Measurements from ENCODE around the gene PAX8. TPM values are rescaled to one million over a fixed set of nuclear protein-coding genes. Genes with fewer than 3 reads are reported as not detected.

The PAX8 gene
- total RNA-seq, 1 donor from 2014 or later: 118 TPM

DNA sequence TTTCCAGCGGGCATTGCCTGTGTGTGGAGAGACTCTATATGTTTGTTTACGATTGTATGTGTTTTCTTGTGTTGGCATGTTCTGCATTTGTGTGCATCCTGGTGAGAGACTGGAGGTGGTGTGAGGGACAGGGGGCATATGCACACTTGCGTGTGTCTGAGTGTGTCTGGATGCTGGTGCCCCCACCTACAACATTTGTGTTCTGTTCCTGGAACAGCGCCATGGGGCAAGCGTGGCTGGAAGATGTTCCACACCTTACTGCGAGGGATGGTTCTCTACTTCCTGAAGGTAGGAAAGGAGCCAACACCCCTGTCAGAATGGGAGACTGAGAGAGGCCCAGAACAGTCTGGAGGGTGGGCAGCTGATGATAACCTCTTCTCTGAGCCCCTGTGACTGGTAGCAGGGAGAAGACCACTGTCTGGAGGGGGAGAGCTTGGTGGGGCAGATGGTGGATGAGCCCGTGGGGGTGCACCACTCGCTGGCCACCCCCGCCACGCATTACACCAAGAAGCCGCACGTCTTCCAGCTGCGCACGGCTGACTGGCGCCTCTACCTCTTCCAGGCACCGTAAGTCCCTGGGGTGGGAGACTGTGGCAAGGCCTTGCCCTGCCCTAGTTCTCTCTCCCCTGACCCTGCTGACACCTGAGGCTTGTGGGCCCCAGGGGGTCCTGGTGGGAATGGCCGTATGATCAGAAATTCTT is 81.2 kb downstream of the PAX8 start:
- H3K36me3 ChIP-seq (ENCODE audit: control insufficient read depth, insufficient read depth, low read length): peaks cover 1% of the 10 kb centered on the region
- TF ChIP-seq, protein P1, sequence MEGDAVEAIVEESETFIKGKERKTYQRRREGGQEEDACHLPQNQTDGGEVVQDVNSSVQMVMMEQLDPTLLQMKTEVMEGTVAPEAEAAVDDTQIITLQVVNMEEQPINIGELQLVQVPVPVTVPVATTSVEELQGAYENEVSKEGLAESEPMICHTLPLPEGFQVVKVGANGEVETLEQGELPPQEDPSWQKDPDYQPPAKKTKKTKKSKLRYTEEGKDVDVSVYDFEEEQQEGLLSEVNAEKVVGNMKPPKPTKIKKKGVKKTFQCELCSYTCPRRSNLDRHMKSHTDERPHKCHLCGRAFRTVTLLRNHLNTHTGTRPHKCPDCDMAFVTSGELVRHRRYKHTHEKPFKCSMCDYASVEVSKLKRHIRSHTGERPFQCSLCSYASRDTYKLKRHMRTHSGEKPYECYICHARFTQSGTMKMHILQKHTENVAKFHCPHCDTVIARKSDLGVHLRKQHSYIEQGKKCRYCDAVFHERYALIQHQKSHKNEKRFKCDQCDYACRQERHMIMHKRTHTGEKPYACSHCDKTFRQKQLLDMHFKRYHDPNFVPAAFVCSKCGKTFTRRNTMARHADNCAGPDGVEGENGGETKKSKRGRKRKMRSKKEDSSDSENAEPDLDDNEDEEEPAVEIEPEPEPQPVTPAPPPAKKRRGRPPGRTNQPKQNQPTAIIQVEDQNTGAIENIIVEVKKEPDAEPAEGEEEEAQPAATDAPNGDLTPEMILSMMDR (IDR thresholded peaks at IDR 0.05; ENCODE audit: insufficient read depth, low read length, poor library complexity, severe bottlenecking): no peak
- no peak overlapping the region for H3K4me3 ChIP-seq (ENCODE audit: low read depth, low read length)
- no peak for DNase-seq (ENCODE audit: low read depth)
- H3K27me3 ChIP-seq (ENCODE audit: control insufficient read depth, insufficient read depth, low read length): no peaks in the 10 kb centered on the region

DNA sequence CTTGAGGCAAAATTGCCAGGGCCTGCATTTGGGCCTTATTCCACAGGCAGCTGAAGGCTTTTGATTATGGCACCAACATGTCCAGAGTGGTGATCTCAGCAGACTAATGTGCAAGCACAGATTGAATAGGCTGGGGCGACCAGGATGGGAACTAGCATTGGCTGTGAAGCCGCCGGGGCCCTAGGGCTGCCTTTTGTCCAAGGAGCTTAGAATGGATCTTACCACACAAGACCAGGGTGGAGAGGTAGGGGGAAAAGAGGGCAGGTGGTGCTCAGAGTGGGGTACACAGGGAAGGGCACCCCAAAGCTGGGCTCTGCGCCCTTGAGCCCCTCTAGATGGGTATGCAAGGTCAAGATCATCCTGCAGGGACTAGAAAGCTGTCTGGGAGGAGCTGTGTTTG is 81.9 kb downstream of the PAX8 start:
- no peak for DNase-seq (ENCODE audit: low read depth)
- no peaks in the 10 kb centered on the region for H3K27me3 ChIP-seq (ENCODE audit: control insufficient read depth, insufficient read depth, low read length)
- no peak overlapping the region for H3K4me3 ChIP-seq (ENCODE audit: low read depth, low read length)
- TF ChIP-seq, protein P1 (IDR thresholded peaks at IDR 0.05; ENCODE audit: insufficient read depth, low read length, poor library complexity, severe bottlenecking): no peak
- peaks cover 1% of the 10 kb centered on the region for H3K36me3 ChIP-seq (ENCODE audit: control insufficient read depth, insufficient read depth, low read length)

DNA sequence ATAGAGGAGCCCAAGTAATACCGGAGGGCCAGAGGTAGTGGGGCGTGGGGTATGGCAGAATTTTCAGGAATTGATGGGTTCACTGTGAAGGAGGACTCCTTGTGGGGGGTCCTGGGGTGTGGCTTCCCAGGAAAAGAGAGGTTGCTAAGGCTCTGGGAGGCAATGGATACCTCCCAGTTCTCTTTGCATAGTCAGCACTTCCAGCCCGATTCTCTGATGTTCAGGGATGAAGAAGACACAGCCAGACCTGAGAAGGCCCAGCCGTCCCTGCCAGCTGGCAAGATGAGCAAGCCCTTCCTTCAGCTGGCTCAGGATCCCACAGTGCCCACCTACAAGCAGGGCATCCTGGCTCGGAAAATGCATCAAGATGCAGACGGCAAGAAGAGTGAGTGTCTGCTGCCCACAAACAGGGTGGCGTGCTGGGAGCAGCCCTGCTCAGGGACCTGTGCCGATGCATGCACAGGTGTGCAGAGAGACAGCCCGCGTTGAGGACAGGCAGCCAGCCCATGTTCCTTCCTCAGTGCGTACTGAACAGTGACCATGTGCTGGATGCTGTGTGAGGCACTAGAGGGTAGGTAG is 82.7 kb downstream of the PAX8 start:
- DNase-seq (ENCODE audit: low read depth): no peak
- Histone ChIP-seq H3K4me3 (ENCODE audit: low read depth, low read length) (no peak overlapping the region), H3K36me3 (ENCODE audit: control insufficient read depth, insufficient read depth, low read length) (no peaks in the 10 kb centered on the region), H3K27me3 (ENCODE audit: control insufficient read depth, insufficient read depth, low read length) (no peaks in the 10 kb centered on the region)
- TF ChIP-seq, protein P1 (IDR thresholded peaks at IDR 0.05; ENCODE audit: insufficient read depth, low read length, poor library complexity, severe bottlenecking): no peak

DNA sequence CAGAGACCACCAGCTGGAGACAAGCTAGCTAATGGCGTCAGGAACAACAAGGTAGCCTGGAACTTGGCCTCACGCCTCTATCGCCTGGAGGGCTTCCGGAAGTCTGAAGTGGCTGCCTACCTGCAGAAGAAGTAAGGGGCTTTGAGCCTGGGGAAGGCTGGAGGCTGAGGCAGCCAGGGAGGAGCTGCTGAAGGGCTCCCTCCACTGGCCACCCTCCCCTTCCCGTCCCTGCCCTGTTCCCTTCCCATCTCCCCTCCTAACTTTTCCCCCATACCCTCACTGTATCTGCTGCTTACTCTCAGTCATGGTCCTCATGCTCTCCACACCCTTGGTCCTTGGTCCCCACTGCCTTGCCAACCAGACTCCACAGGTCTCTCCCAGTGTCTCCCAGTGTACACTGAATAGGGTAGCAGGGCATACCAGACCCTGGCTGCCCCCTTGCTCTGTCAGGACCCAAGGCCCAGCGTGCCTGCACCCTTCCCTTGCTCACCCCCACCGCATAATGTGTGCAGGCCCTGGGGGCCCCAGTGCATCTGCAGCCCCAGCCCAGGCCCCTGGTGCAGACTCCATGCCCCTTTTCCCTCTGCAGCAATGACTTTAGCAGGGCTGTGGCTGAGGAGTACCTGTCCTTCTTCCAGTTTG is 86.1 kb downstream of the PAX8 start:
- TF ChIP-seq, protein P1 (IDR thresholded peaks at IDR 0.05; ENCODE audit: insufficient read depth, low read length, poor library complexity, severe bottlenecking): no peak
- H3K36me3 ChIP-seq (ENCODE audit: control insufficient read depth, insufficient read depth, low read length): no peaks in the 10 kb centered on the region
- no peak for DNase-seq (ENCODE audit: low read depth)

DNA sequence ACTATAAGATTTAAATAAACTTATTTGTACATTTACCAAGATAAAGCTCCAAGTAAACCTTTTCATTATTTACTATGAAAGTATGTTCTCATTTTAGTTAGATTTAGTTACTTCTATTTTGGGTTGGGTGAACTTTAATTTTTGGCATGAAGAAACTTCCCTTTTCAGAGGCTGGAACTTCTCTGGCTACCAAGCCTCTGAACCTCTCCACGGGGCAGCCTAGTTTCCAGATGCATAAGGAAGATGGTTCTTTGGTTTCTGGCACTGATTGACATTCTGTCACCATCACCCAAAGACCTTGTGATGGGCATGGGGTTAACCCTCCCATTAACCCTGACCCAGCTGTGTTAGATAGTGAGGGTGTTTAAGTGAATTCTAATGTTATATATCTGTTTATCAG is 87.8 kb downstream of the PAX8 start:
- DNase-seq (ENCODE audit: low read depth): no peak
- Histone ChIP-seq H3K36me3 (ENCODE audit: control insufficient read depth, insufficient read depth, low read length) (no peaks in the 10 kb centered on the region), H3K4me3 (ENCODE audit: low read depth, low read length) (no peak overlapping the region), H3K27me3 (ENCODE audit: control insufficient read depth, insufficient read depth, low read length) (no peaks in the 10 kb centered on the region)
- TF ChIP-seq, protein P1 (IDR thresholded peaks at IDR 0.05; ENCODE audit: insufficient read depth, low read length, poor library complexity, severe bottlenecking): no peak

More for the DNA sequence above, 86.1 kb downstream of the PAX8 start:
- no peak overlapping the region for H3K4me3 ChIP-seq (ENCODE audit: low read depth, low read length)
- H3K27me3 ChIP-seq (ENCODE audit: control insufficient read depth, insufficient read depth, low read length): no peaks in the 10 kb centered on the region

Data from kidney epithelial cell (primary cell).